H1 (cell line): ENCODE measurements around the gene HCST. TPM values are rescaled to one million over a fixed set of nuclear protein-coding genes. Genes with fewer than 3 reads are reported as not detected.

ENCODE experiments used
- CTCF ChIA-PET: fragments of 300-600 bp; sonication (Branson Sonifier 250); formaldehyde crosslinking; loops from one replicate; lab custom pipeline; 2021; ENCODE audit not compliant: partially characterized antibody; lab: Charles Lee
- POLR2A ChIA-PET: fragments of 300-600 bp; sonication (Branson Sonifier 250); formaldehyde crosslinking; loops from one replicate; lab custom pipeline; 2021; ENCODE audit warnings: inconsistent platforms; ENCODE audit not compliant: partially characterized antibody; lab: Charles Lee
- DNase-seq, 2 experiments: peaks; one replicate each; pipeline versions ENCODE4 v3.0.0 to v3.0.0-alpha.2; 2010 to 2022; ENCODE audit warnings: low spot score in 2 of 2, low read depth in 1 of 2, mixed read lengths in 1 of 2
- FAIRE-seq: peaks from 2 replicates; lab custom pipeline; 2011; peaks lifted over from hg19 to GRCh38; lab: Jason Lieb, UNC
- H2AFZ ChIP-seq: 2 replicates; pipeline ENCODE4 v1.8.1; 2012; ENCODE audit warnings: low read length, inconsistent platforms
- H2AK5ac ChIP-seq: 2 replicates; pipeline ENCODE4 v1.6.1; 2013; ENCODE audit warnings: low read depth, low read length
- H2BK120ac ChIP-seq: replicated peaks from 2 replicates; pipeline ENCODE3; 2013; ENCODE audit warnings: low read depth, low read length, inconsistent platforms
- H2BK12ac ChIP-seq: 2 replicates; pipeline ENCODE4 v1.6.1; 2013; ENCODE audit warnings: low read depth, low read length
- H2BK15ac ChIP-seq: 2 replicates; pipeline ENCODE4 v1.6.1; 2013; ENCODE audit warnings: low read length
- H2BK20ac ChIP-seq: 2 replicates; pipeline ENCODE4 v1.6.1; 2013; ENCODE audit warnings: low read length
- H2BK5ac ChIP-seq: 2 replicates; pipeline ENCODE4 v1.6.1; 2013; ENCODE audit warnings: low read depth, low read length
- H3K14ac ChIP-seq: 2 replicates; pipeline ENCODE4 v1.6.1; 2013; ENCODE audit warnings: inconsistent platforms; ENCODE audit not compliant: insufficient read length
- H3K18ac ChIP-seq: 2 replicates; pipeline ENCODE4 v1.6.1; 2013; ENCODE audit warnings: low read length; ENCODE audit errors: extremely low read depth
- H3K23ac ChIP-seq: 2 replicates; pipeline ENCODE4 v1.6.1; 2013; ENCODE audit warnings: inconsistent platforms; ENCODE audit not compliant: insufficient read length
- H3K23me2 ChIP-seq: 2 replicates; pipeline ENCODE4 v1.6.1; 2013; ENCODE audit warnings: low read depth, low read length
- H3K27ac ChIP-seq: 2 replicates; pipeline ENCODE4 v1.6.1; 2011; ENCODE audit warnings: low read depth, low read length, inconsistent platforms
- H3K27me3 ChIP-seq, 4 experiments: replicated peaks in 1 of 4; 1 replicate in 1 of 4; 2 replicates in 3 of 4; pipeline versions ENCODE4 v1.6.1 to v1.8.1; 2011 to 2013; ENCODE audit warnings: low read length in 3 of 4, mild to moderate bottlenecking in 3 of 4, inconsistent platforms in 2 of 4, mixed read lengths in 2 of 4, moderate library complexity in 1 of 4; ENCODE audit not compliant: control insufficient read depth in 3 of 4, insufficient read depth in 3 of 4; ENCODE audit errors: extremely low read depth in 1 of 4
- H3K36me3 ChIP-seq, 4 experiments: 2 replicates each; pipeline versions ENCODE4 v1.6.1 to v1.8.1; 2011 to 2013; ENCODE audit warnings: mild to moderate bottlenecking in 4 of 4, low read length in 3 of 4, moderate library complexity in 2 of 4, control low read depth in 1 of 4, inconsistent platforms in 1 of 4; ENCODE audit not compliant: insufficient read depth in 4 of 4, control insufficient read depth in 2 of 4
- H3K4ac ChIP-seq: replicated peaks from 2 replicates; pipeline ENCODE3; 2013; ENCODE audit warnings: low read length, low read depth, mixed read lengths, inconsistent platforms; ENCODE audit not compliant: insufficient read length
- H3K4me1 ChIP-seq, 4 experiments: replicated peaks in 1 of 4; 1 replicate in 1 of 4; 2 replicates in 3 of 4; pipeline versions ENCODE4 v1.6.1 to v1.8.1; 2011 to 2013; ENCODE audit warnings: low read length in 3 of 4, inconsistent platforms in 2 of 4, mixed read lengths in 1 of 4; ENCODE audit not compliant: insufficient read depth in 4 of 4, control insufficient read depth in 3 of 4
- H3K4me2 ChIP-seq, 2 experiments: 2 replicates each; pipeline versions ENCODE4 v1.6.1 to v1.8.1; 2011 to 2013; ENCODE audit warnings: low read depth in 2 of 2, low read length in 2 of 2, control low read depth in 1 of 2, inconsistent platforms in 1 of 2, mild to moderate bottlenecking in 1 of 2; ENCODE audit not compliant: insufficient read depth in 1 of 2
- H3K4me3 ChIP-seq, 4 experiments: fragments of 200-600, 300-600 bp in 1 of 4; sonication (generic), shearing (Covaris generic), sonication (Bioruptor Twin) in 1 of 4; 2 replicates each; pipeline versions ENCODE4 v1.5.1 to v1.8.1; 2011 to 2016; ENCODE audit warnings: low read length in 4 of 4, low read depth in 3 of 4, control low read depth in 2 of 4, inconsistent platforms in 2 of 4, mild to moderate bottlenecking in 2 of 4, mixed read lengths in 1 of 4, moderate library complexity in 1 of 4; ENCODE audit not compliant: insufficient read depth in 2 of 4; ENCODE audit errors: extremely low read depth in 1 of 4
- H3K56ac ChIP-seq: replicated peaks from 2 replicates; pipeline ENCODE3; 2013; ENCODE audit warnings: low read depth, mild to moderate bottlenecking, mixed read lengths, low read length, inconsistent platforms; ENCODE audit not compliant: insufficient read length
- H3K79me1 ChIP-seq: 2 replicates; pipeline ENCODE4 v1.6.1; 2013; ENCODE audit warnings: low read depth, low read length, control low read depth
- H3K79me2 ChIP-seq, 2 experiments: 2 replicates each; pipeline versions ENCODE4 v1.6.1 to v1.8.1; 2012 to 2013; ENCODE audit warnings: low read length in 2 of 2, mild to moderate bottlenecking in 2 of 2, inconsistent platforms in 1 of 2; ENCODE audit not compliant: insufficient read depth in 2 of 2, control insufficient read depth in 1 of 2
- H3K9ac ChIP-seq, 4 experiments: replicated peaks in 1 of 4; 1 replicate in 1 of 4; 2 replicates in 3 of 4; pipeline versions ENCODE4 v1.6.1 to v1.8.1; 2011 to 2013; ENCODE audit warnings: low read depth in 3 of 4, low read length in 3 of 4, control low read depth in 2 of 4, mild to moderate bottlenecking in 2 of 4, moderate library complexity in 2 of 4, inconsistent platforms in 1 of 4; ENCODE audit errors: extremely low read depth in 1 of 4
- H3K9me3 ChIP-seq, 2 experiments: 2 replicates each; pipeline versions ENCODE4 v1.6.1 to v1.8.1; 2012 to 2013; ENCODE audit warnings: mild to moderate bottlenecking in 2 of 2, moderate library complexity in 2 of 2, control low read depth in 1 of 2, inconsistent platforms in 1 of 2, low read depth in 1 of 2, low read length in 1 of 2, mixed read lengths in 1 of 2; ENCODE audit not compliant: insufficient read depth in 2 of 2
- H4K20me1 ChIP-seq, 2 experiments: replicated peaks in 1 of 2; 2 replicates each; pipeline versions ENCODE3 to v1.8.1; 2011 to 2013; ENCODE audit warnings: inconsistent platforms in 2 of 2, low read length in 2 of 2, mild to moderate bottlenecking in 1 of 2; ENCODE audit not compliant: insufficient read depth in 2 of 2, control insufficient read depth in 1 of 2
- H4K5ac ChIP-seq: 2 replicates; pipeline ENCODE4 v1.6.1; 2013; ENCODE audit warnings: low read length, low read depth, mixed read lengths, inconsistent platforms; ENCODE audit not compliant: insufficient read length
- H4K8ac ChIP-seq: 2 replicates; pipeline ENCODE4 v1.8.0; 2013; ENCODE audit warnings: mild to moderate bottlenecking, moderate library complexity, low read length, inconsistent platforms; ENCODE audit not compliant: insufficient read depth; ENCODE audit errors: extremely low read depth
- H4K91ac ChIP-seq: replicated peaks from 2 replicates; pipeline ENCODE3; 2013; ENCODE audit warnings: low read length, mixed read lengths, inconsistent platforms; ENCODE audit not compliant: insufficient read length
- TAF1 ChIP-seq: IDR thresholded peaks from 2 replicates; pipeline ENCODE4 v1.6.1; 2011; ENCODE audit warnings: mild to moderate bottlenecking, low read depth, low read length
- WGBS, 2 experiments: shearing (Covaris generic) in 1 of 2; methylation state at CpG; one replicate each; pipeline versions ENCODE4 v1.1.6 to v1.1.7; 2013 to 2015; ENCODE audit warnings: low lambda C conversion rate in 2 of 2, mixed read lengths in 2 of 2, inconsistent platforms in 1 of 2, low coverage in 1 of 2, missing lambda C conversion rate in 1 of 2; ENCODE audit not compliant: insufficient replicate concordance in 2 of 2, insufficient coverage in 1 of 2, insufficient read length in 1 of 2; ENCODE audit errors: extremely low coverage in 1 of 2, missing lambda C conversion rate in 1 of 2; 5-methylcytosine and 5-hydroxymethylcytosine counted together
- polyA plus RNA-seq, 7 experiments: library from polyadenylated mRNA; depleted of rRNA in 3 of 7; stranded (reverse) in 5 of 7; unstranded in 2 of 7; fragments of >200 nt in 5 of 7; fragments of 200-250 nt in 2 of 7; gene quantifications; 1 replicate in 5 of 7; 2 replicates in 1 of 7; 4 replicates in 1 of 7; pipeline versions ENCODE4 v1.2.1 to v1.2.3, GENCODE V29; 2011 to 2013; ENCODE audit warnings: missing spikeins in 2 of 7, mixed read lengths in 2 of 7
- total RNA-seq: library from RNA; stranded (reverse); fragmentation: NEBNext Ultra II Directional; extraction: Animal tissue kit (Norgen Biotek cat#: 25700); gene quantifications from 2 replicates; pipeline ENCODE4 v1.2.1, GENCODE V29; 2021

Gene HCST
- total and polyA plus RNA-seq, 2 of the 8 experiments (the other 6 are each of a cell fraction or from before 2014, with no cell fraction given), result 2.8 TPM; not detected in 1

DNA sequence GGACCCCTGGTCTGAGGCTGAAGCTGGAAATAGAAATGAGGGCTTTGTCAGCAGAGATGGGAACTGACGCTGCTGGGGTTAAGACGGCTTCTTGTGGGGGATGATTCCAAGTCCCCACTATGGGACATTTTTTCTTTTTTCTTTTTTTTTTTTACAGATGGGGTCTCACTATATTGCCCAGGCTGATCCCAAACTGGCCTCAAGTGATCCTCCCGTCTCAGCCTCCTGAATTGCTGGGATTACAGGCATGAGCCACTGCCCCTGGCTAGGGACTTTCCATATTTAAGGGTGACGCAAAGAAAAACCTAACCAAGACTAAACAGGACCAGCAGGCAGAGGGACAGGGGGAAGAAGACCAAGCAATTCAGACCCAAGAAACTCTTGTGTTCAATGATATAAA lies 43.9 kb downstream of the HCST start:
- no peak overlapping the region for H4K91ac ChIP-seq
- no peak overlapping the region for H3K4me3 ChIP-seq
- 0 out of 2 replicates have a peak, but pooled peaks cover 2% of the 10 kb centered on the region for H3K23me2 ChIP-seq
- H2BK5ac ChIP-seq, result no peak overlapping the region
- TF ChIP-seq TAF1, result no peak
- no peak for FAIRE-seq
- no peak overlapping the region for H3K56ac ChIP-seq
- no peaks in the 10 kb centered on the region for H3K79me1 ChIP-seq
- ChIA-PET CTCF (interaction anchor here (0.9 to 1.6 kb wide), 4 partner anchors 20 to 52 kb away, joined by 3 to 4 read pairs (median 3); no protein-coding TSS in a partner anchor), POLR2A (interaction anchor here (1.1 kb wide), 1 partner anchor 151 kb away, joined by 3 read pairs; no protein-coding TSS in a partner anchor)
- 84% methylated on average over 4 of the region's 4 CpGs; no CpG with 5 or more reads in 1 of the 2 experiments for WGBS, 2 experiments
- H4K5ac ChIP-seq, result no peak overlapping the region
- peaks cover 0 to 6% (median 2%) of the 10 kb centered on the region in 4 experiments; a peak in 1 of 8 replicates for H3K36me3 ChIP-seq
- H3K4me2 ChIP-seq, result no peak overlapping the region
- no peak overlapping the region for H2BK20ac ChIP-seq
- 0 out of 7 replicates have a peak, but pooled peaks cover 0 to 3% (median 0%) of the 10 kb centered on the region in 4 experiments for H3K27me3 ChIP-seq
- H2AK5ac ChIP-seq, result no peak overlapping the region
- peaks cover 0 to 15% of the 10 kb centered on the region in 2 experiments for H4K20me1 ChIP-seq
- H4K8ac ChIP-seq, result no peak overlapping the region
- H2BK120ac ChIP-seq, result no peak overlapping the region
- H3K9ac ChIP-seq, result no peak overlapping the region
- no peaks in the 10 kb centered on the region for H3K79me2 ChIP-seq
- H3K23ac ChIP-seq, result no peak overlapping the region
- H3K27ac ChIP-seq, result no peak overlapping the region
- no peak for DNase-seq
- peaks cover 0 to 3% (median 1%) of the 10 kb centered on the region in 4 experiments; a peak in 1 of 7 replicates for H3K4me1 ChIP-seq
- H3K9me3 ChIP-seq, result no peaks in the 10 kb centered on the region
- H3K18ac ChIP-seq, result no peak overlapping the region
- H2BK15ac ChIP-seq, result no peak overlapping the region
- H3K14ac ChIP-seq, result no peak overlapping the region
- H2BK12ac ChIP-seq, result no peak overlapping the region
- no peak overlapping the region for H2AFZ ChIP-seq
- H3K4ac ChIP-seq, result no peak overlapping the region
